GM21619 (cell line): Measurements from ENCODE around the gene SORCS2.

Source experiments
- ATAC-seq: cut with Tn5 transposase; IDR thresholded peaks from one replicate; pipeline ENCODE4 v1.9.1; 2021; ENCODE audit not compliant: unreplicated experiment

SORCS2 gene

GRCh38 chr4:7689773-7690693 is 497.7 kb downstream of the SORCS2 start:
- ATAC-seq, result no peak

- no peak for ATAC-seq
Measured at GRCh38 chr4:7691061-7691460, 498.7 kb downstream of the SORCS2 start.

- ATAC-seq, result no peak
Measured at GRCh38 chr4:7691982-7692381, 499.6 kb downstream of the SORCS2 start.

- ATAC-seq, result no peak
Measured at GRCh38 chr4:7692451-7693236, 500.3 kb downstream of the SORCS2 start.

GRCh38 chr4:7693237-7693608 is 500.9 kb downstream of the SORCS2 start:
- no peak for ATAC-seq

GRCh38 chr4:7693711-7694110 is 501.4 kb downstream of the SORCS2 start:
- ATAC-seq, result no peak

GRCh38 chr4:7694324-7694723 is 502.0 kb downstream of the SORCS2 start:
- no peak for ATAC-seq

- ATAC-seq, result no peak
Measured at GRCh38 chr4:7697343-7697742, 505.0 kb downstream of the SORCS2 start.

- no peak for ATAC-seq
Measured at GRCh38 chr4:7697821-7698220, 505.5 kb downstream of the SORCS2 start.

- no peak for ATAC-seq
Measured at GRCh38 chr4:7698584-7698983, 506.2 kb downstream of the SORCS2 start.

GRCh38 chr4:7699031-7699430 is 506.7 kb downstream of the SORCS2 start:
- ATAC-seq, result no peak

- ATAC-seq, result no peak
Measured at GRCh38 chr4:7699825-7700224, 507.5 kb downstream of the SORCS2 start.

GRCh38 chr4:7700665-7701064 is 508.3 kb downstream of the SORCS2 start:
- ATAC-seq, result no peak

GRCh38 chr4:7701866-7702649 is 509.7 kb downstream of the SORCS2 start:
- no peak for ATAC-seq

- ATAC-seq, result no peak
Measured at GRCh38 chr4:7703688-7704087, 511.4 kb downstream of the SORCS2 start.

- ATAC-seq, result no peak
Measured at GRCh38 chr4:7704091-7704490, 511.8 kb downstream of the SORCS2 start.

- no peak for ATAC-seq
Measured at GRCh38 chr4:7704625-7705024, 512.3 kb downstream of the SORCS2 start.

GRCh38 chr4:7705062-7705461 is 512.7 kb downstream of the SORCS2 start:
- ATAC-seq, result no peak

GRCh38 chr4:7705593-7705992 is 513.3 kb downstream of the SORCS2 start:
- no peak for ATAC-seq

- ATAC-seq, result no peak
Measured at GRCh38 chr4:7708238-7708637, 515.9 kb downstream of the SORCS2 start.

- ATAC-seq, result no peak
Measured at GRCh38 chr4:7708981-7709380, 516.6 kb downstream of the SORCS2 start.
